ENCODE measurements around the gene SASH3.

The SASH3 gene

GRCh38 chrX:129760155-129760554 lies 19.6 kb upstream of the SASH3 start:
- no peak for DNase-seq

GRCh38 chrX:129760981-129761380 lies 18.8 kb upstream of the SASH3 start:
- DNase-seq: no peak

- DNase-seq: no peak
These were observed 18.2 kb upstream of the SASH3 start for GRCh38 chrX:129761596-129761995.

- no peak for DNase-seq
These were observed 17.3 kb upstream of the SASH3 start for GRCh38 chrX:129762448-129762847.

- DNase-seq: no peak
These were observed 16.1 kb upstream of the SASH3 start for GRCh38 chrX:129763666-129764065.

- no peak for DNase-seq
These were observed 11.6 kb upstream of the SASH3 start for GRCh38 chrX:129768186-129768585.

GRCh38 chrX:129768586-129769466 lies 10.9 kb upstream of the SASH3 start:
- no peak for DNase-seq

- peak; percentile 77 for DNase-seq
These were observed 10.1 kb upstream of the SASH3 start for GRCh38 chrX:129769467-129770154.

- DNase-seq: no peak
These were observed 8.3 kb upstream of the SASH3 start for GRCh38 chrX:129771266-129771995.

GRCh38 chrX:129772796-129773431 lies 6.8 kb upstream of the SASH3 start:
- DNase-seq: peak; percentile 77

GRCh38 chrX:129773649-129774458 lies 5.9 kb upstream of the SASH3 start:
- DNase-seq: no peak

- peak; percentile 85 for DNase-seq
These were observed 2.3 kb upstream of the SASH3 start for GRCh38 chrX:129777218-129778030.

GRCh38 chrX:129779086-129779672 lies 570 bp upstream of the SASH3 start:
- DNase-seq: no peak

GRCh38 chrX:129780441-129781105 lies 824 bp downstream of the SASH3 start:
- DNase-seq: no peak

- peak; percentile 84 for DNase-seq
These were observed 1.5 kb downstream of the SASH3 start for GRCh38 chrX:129781134-129781672.

- DNase-seq: no peak
These were observed 2.1 kb downstream of the SASH3 start for GRCh38 chrX:129781680-129782495.

- DNase-seq: no peak
These were observed 3.0 kb downstream of the SASH3 start for GRCh38 chrX:129782706-129783105.

GRCh38 chrX:129783291-129783713 lies 3.6 kb downstream of the SASH3 start:
- DNase-seq: peak; percentile 63

- peak; percentile 45 for DNase-seq
These were observed 4.6 kb downstream of the SASH3 start for GRCh38 chrX:129784371-129784770.
